Brain microvascular endothelial cell (primary cell): Measurements from ENCODE around the gene ACKR3.

Experiments
- DNase-seq: peaks from one replicate; pipeline ENCODE4 v3.0.0-alpha.2; 2020
- H3K27ac ChIP-seq: fragments of 250-450 bp; sonication (Bioruptor Pico); 2 replicates; pipeline ENCODE4 v1.5.1; 2020; ENCODE audit warnings: mild to moderate bottlenecking, moderate library complexity
- H3K27me3 ChIP-seq: fragments of 250-450 bp; sonication (Bioruptor Pico); replicated peaks from 2 replicates; pipeline ENCODE4 v1.5.1; 2020; ENCODE audit warnings: mild to moderate bottlenecking
- H3K36me3 ChIP-seq: fragments of 250-450 bp; sonication (Bioruptor Pico); replicated peaks from 2 replicates; pipeline ENCODE4 v1.5.1; 2020; ENCODE audit warnings: mild to moderate bottlenecking
- H3K4me3 ChIP-seq: 2 replicates; pipeline ENCODE4 v1.5.1; 2011; ENCODE audit warnings: low read depth, mild to moderate bottlenecking, control low read depth, low read length, moderate library complexity
- in situ Hi-C: cut with HindIII; loops from 2 replicates; pipeline ENCODE4 v1.10.0; 2017; ENCODE audit warnings: low sequenced_read_pairs, low pct_ligation_motif_present
- TF ChIP-seq, protein P1 (sequence below): IDR thresholded peaks from 2 replicates; pipeline ENCODE4 v1.5.1; 2011; ENCODE audit warnings: low read depth, mild to moderate bottlenecking, moderate library complexity, low read length, control low read depth, inconsistent platforms; ENCODE audit errors: missing control alignments

The ACKR3 gene

DNA sequence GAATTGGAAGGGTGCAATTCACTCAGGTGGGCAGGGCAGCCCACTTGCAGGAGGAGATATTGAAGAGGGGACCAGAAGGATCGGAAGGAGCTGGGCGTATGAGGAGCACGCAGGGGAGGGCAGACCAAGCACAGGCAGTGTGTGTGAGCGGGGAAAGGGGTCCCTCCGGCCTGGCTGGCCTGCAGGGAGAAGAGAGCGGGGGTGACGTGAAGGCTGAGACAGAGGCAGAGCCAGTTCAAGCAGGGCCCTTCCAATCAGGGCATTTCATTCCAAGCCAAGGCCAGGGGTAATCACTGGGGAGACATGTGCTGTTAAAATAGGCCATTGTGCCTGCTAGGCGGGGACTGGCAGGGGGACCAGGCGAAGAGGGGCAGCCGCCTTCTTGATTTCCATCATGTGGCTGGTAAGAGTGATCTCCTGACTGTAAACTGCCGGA lies 62.2 kb downstream of the ACKR3 start:
- Histone ChIP-seq H3K27ac (no peak overlapping the region), H3K4me3 (no peak overlapping the region), H3K36me3 (no peaks in the 10 kb centered on the region), H3K27me3 (no peaks in the 10 kb centered on the region)
- no peak for DNase-seq
- TF ChIP-seq, protein P1, sequence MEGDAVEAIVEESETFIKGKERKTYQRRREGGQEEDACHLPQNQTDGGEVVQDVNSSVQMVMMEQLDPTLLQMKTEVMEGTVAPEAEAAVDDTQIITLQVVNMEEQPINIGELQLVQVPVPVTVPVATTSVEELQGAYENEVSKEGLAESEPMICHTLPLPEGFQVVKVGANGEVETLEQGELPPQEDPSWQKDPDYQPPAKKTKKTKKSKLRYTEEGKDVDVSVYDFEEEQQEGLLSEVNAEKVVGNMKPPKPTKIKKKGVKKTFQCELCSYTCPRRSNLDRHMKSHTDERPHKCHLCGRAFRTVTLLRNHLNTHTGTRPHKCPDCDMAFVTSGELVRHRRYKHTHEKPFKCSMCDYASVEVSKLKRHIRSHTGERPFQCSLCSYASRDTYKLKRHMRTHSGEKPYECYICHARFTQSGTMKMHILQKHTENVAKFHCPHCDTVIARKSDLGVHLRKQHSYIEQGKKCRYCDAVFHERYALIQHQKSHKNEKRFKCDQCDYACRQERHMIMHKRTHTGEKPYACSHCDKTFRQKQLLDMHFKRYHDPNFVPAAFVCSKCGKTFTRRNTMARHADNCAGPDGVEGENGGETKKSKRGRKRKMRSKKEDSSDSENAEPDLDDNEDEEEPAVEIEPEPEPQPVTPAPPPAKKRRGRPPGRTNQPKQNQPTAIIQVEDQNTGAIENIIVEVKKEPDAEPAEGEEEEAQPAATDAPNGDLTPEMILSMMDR = no peak
- in situ Hi-C loops = no loop called here
